NCI-H510A (cell line): ENCODE measurements around the gene CHCHD4.
"Not testable (repeated sequence)": the region's sequence is repeated elsewhere in the genome, so short reads cannot be mapped to it uniquely, and the experiment has no call there.

Experiments used
- DNase-seq: peaks from one replicate; lab custom pipeline; 2025; lab: John Stamatoyannopoulos, UW

The CHCHD4 gene

GRCh38 chr3:14134291-14134690, 9.6 kb upstream of the CHCHD4 start:
- DNase-seq = no peak

GRCh38 chr3:14133876-14134275, 9.2 kb upstream of the CHCHD4 start:
- no peak for DNase-seq

GRCh38 chr3:14133188-14133800, 8.6 kb upstream of the CHCHD4 start:
- DNase-seq = no peak

GRCh38 chr3:14132689-14133088, 8.0 kb upstream of the CHCHD4 start:
- no peak for DNase-seq

GRCh38 chr3:14132120-14132519, 7.5 kb upstream of the CHCHD4 start:
- no peak for DNase-seq

GRCh38 chr3:14131134-14131533, 6.5 kb upstream of the CHCHD4 start:
- DNase-seq = no peak

- DNase-seq = no peak
Measured at GRCh38 chr3:14130707-14131106, 6.0 kb upstream of the CHCHD4 start.

GRCh38 chr3:14130230-14130629, 5.6 kb upstream of the CHCHD4 start:
- no peak for DNase-seq

- DNase-seq = no peak
Measured at GRCh38 chr3:14129296-14129695, 4.6 kb upstream of the CHCHD4 start.

- DNase-seq = no peak
Measured at GRCh38 chr3:14128724-14129123, 4.1 kb upstream of the CHCHD4 start.

- DNase-seq = no peak
Measured at GRCh38 chr3:14127516-14128161, 3.0 kb upstream of the CHCHD4 start.

GRCh38 chr3:14126887-14127505, 2.3 kb upstream of the CHCHD4 start:
- no peak for DNase-seq

GRCh38 chr3:14126017-14126886, 1.6 kb upstream of the CHCHD4 start:
- no peak for DNase-seq

- no peak for DNase-seq
Measured at GRCh38 chr3:14125193-14126016, 735 bp upstream of the CHCHD4 start.

GRCh38 chr3:14124223-14124614, 451 bp downstream of the CHCHD4 start:
- DNase-seq = no peak

GRCh38 chr3:14123308-14124222, 1.1 kb downstream of the CHCHD4 start:
- no peak for DNase-seq

- no peak for DNase-seq
Measured at GRCh38 chr3:14122301-14122700, 2.4 kb downstream of the CHCHD4 start.

- DNase-seq = no peak
Measured at GRCh38 chr3:14121859-14122258, 2.8 kb downstream of the CHCHD4 start.

- DNase-seq = not testable (repeated sequence)
Measured at GRCh38 chr3:14120921-14121448, 3.7 kb downstream of the CHCHD4 start.
